Effector memory CD8-positive, alpha-beta T cell (primary cell): ENCODE measurements around the gene MAPK8.

Experiments used
- ATAC-seq: fragments of 150-1000 bp; cut with Tn5 transposase; replicated peaks from 2 replicates; pipeline ENCODE4 v1.10.0; 2021; ENCODE audit warnings: mild to moderate bottlenecking, moderate library complexity
- DNase-seq, 3 experiments: peaks; one replicate each; pipeline ENCODE4 v3.0.0; 2021
- H3K27ac Mint-ChIP-seq, 2 donors: one replicate each; pipeline ENCODE4 v1.8.0; 2022; ENCODE audit warnings: mild to moderate bottlenecking in 2 of 2, mixed read lengths in 2 of 2, moderate library complexity in 2 of 2
- H3K27me3 Mint-ChIP-seq, 2 donors: one replicate each; pipeline ENCODE4 v1.8.0; 2022; ENCODE audit warnings: mixed read lengths in 2 of 2
- H3K36me3 Mint-ChIP-seq: one replicate; pipeline ENCODE4 v1.8.0; 2022; ENCODE audit warnings: mild to moderate bottlenecking, moderate library complexity, mixed read lengths; ENCODE audit not compliant: insufficient read depth
- H3K4me1 Mint-ChIP-seq, 2 donors: one replicate each; pipeline ENCODE4 v1.8.0; 2022; ENCODE audit warnings: low read depth in 2 of 2, mixed read lengths in 2 of 2
- H3K4me3 Mint-ChIP-seq, 2 donors: one replicate each; pipeline ENCODE4 v1.8.0; 2022; ENCODE audit warnings: mild to moderate bottlenecking in 2 of 2, mixed read lengths in 2 of 2, moderate library complexity in 2 of 2
- H3K9me3 Mint-ChIP-seq, 2 donors: one replicate each; pipeline ENCODE4 v1.8.0; 2022; ENCODE audit warnings: mixed read lengths in 2 of 2

Gene MAPK8

DNA sequence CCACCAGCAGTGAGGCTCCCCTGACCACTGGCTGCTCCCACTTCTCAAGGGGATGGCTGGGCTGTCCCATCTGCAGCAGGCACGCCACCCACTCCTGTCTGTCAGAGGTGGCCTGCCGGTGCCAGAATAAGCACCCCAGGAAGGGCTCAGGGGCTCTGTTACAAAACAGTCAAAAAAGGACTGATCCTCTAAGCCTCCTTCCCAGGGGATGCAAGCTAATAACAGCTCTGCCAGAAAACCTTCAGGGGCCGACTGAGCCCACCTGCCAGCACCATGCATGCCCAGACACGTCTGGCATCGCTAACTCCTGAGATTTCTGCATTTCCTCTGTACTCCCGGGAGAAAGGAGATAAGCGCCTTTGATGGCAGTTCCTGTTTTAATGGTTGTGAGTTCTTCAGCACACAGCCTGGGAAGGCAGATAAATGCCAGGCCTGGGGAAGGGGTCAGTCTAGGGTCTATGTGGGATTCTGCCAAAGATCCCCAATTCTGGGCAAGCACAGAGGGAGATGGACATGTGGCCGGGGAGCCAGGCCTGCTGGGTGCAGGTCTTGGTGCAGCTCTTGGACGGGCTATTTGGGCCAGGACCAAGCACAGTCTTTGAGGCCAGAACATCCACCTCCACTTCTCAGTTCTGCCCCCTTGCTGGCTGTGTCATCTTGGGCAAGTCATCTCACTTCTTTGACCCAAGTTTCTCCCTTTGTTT lies 170.0 kb downstream of the MAPK8 start:
- no peak overlapping the region for H3K4me3 Mint-ChIP-seq
- peaks cover 7 to 48% of the 10 kb centered on the region in 2 donors for H3K27me3 Mint-ChIP-seq
- no peaks in the 10 kb centered on the region for H3K9me3 Mint-ChIP-seq
- H3K4me1 Mint-ChIP-seq = no peaks in the 10 kb centered on the region
- H3K36me3 Mint-ChIP-seq = no peaks in the 10 kb centered on the region
- H3K27ac Mint-ChIP-seq = no peak overlapping the region
- DNase-seq = no peak
- no peak for ATAC-seq

DNA sequence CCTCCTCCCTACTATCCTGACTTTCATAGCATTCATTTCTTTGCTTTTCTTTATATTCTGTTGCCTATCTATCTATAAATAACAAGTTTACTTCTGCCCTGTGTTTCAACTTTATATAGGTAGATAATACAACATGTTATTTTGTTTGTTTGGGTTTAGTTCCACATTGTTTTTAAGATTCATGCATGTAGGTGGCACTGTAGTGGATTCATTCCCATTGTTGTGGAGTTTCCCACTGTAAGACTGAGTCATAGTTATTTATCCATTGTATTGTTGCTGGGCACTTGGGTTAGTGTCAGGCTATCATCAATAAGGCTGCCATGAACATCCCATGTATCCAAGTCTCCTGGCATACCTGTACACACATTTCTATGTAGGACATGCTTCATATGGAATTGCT lies 170.7 kb downstream of the MAPK8 start:
- DNase-seq (no peak), ATAC-seq (no peak)
- H3K4me3 Mint-ChIP-seq = no peak overlapping the region

DNA sequence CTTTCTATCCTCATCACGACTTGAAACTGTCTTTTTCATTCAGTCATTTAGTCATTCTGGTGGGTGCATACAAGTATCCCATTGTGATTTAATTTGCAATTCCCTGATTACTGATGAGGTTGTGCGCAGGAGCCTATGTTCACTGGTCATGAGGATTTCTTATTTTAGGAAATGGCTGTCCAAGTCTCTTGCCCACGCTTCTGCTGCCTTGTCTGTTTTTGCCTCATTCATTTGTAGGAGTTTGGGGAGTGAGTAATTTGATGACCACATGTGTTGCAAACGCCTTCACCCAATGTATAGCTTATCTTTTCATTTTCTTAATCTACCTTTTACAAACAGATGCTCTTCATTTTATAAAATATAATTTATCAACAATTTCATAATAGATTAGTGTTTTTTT lies 171.1 kb downstream of the MAPK8 start:
- Mint-ChIP-seq H3K27me3 (peaks cover 7 to 48% of the 10 kb centered on the region in 2 donors), H3K4me1 (no peaks in the 10 kb centered on the region), H3K4me3 (no peak overlapping the region), H3K27ac (no peak overlapping the region), H3K36me3 (no peaks in the 10 kb centered on the region), H3K9me3 (no peaks in the 10 kb centered on the region)
- ATAC-seq = no peak
- no peak for DNase-seq

More for the DNA sequence above, 170.7 kb downstream of the MAPK8 start:
- Mint-ChIP-seq H3K27ac (no peak overlapping the region), H3K27me3 (peaks cover 7 to 48% of the 10 kb centered on the region in 2 donors), H3K36me3 (no peaks in the 10 kb centered on the region), H3K4me1 (no peaks in the 10 kb centered on the region), H3K9me3 (no peaks in the 10 kb centered on the region)

DNA sequence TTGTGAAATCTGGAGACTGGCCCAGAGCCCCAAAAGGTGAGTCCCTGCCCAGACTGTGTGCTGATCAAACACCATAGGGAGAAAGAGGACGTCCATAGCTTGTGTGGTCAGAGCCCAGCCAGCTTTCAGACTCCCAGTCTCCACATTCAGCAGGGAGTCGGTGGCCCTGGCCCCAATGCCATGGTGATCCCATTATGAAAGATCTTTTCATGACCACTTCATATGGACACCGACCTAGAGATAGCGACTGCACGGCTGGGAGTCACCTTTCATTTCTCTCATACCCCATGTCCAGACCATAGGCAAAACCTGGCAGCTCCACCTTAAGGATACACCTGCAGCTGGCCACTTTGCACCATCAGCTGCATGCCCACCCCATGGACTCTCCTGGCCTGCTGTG lies 172.0 kb downstream of the MAPK8 start:
- ATAC-seq (no peak), DNase-seq (no peak)
- Mint-ChIP-seq H3K27ac (no peak overlapping the region), H3K9me3 (no peaks in the 10 kb centered on the region), H3K27me3 (peaks cover 7 to 48% of the 10 kb centered on the region in 2 donors), H3K4me3 (no peak overlapping the region), H3K4me1 (no peaks in the 10 kb centered on the region), H3K36me3 (no peaks in the 10 kb centered on the region)

DNA sequence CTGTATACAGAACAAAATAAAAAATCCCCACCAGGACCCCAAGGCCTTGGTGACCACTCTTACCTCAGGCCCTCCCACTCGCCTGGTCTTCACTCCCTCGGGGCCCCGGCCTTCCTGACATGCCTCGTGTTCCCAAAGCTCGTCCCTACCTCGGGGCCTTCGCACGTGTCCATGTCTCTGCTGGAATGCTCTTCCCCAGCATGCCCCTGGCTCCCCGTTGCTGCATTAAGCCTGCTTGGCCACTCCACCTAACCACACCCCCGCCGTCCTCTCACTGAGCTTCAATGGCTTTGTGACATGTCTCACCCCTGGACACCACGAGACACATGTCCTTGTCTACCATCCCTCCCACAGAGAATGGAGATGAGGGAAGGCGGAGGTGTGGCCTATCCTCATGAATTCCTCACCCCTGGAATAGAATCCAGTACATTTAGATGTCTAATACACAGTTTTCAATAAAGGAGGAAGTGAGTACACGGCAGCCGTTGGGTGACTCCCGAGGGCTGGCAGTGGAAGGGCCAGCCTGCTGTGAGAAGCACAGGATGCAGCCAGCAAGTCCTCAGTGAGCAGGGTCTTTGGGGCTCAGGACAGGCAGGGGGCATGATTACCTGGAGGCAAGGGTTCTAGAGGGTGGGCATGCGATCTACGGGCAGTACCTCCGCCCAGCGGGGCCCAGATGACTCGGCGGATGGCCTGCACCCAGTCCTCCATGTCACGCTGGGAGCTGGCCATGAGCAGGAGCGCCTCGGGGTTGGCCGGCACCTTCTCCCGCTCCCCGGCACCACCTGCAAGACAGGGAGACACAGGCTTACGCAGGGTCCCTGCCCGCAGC lies 172.7 kb downstream of the MAPK8 start:
- no peak for ATAC-seq
- no peak overlapping the region for H3K4me3 Mint-ChIP-seq
- no peak overlapping the region for H3K27ac Mint-ChIP-seq
- H3K4me1 Mint-ChIP-seq = no peaks in the 10 kb centered on the region
- no peaks in the 10 kb centered on the region for H3K9me3 Mint-ChIP-seq
- H3K36me3 Mint-ChIP-seq = no peaks in the 10 kb centered on the region
- H3K27me3 Mint-ChIP-seq = peaks cover 7 to 48% of the 10 kb centered on the region in 2 donors
- DNase-seq = no peak

DNA sequence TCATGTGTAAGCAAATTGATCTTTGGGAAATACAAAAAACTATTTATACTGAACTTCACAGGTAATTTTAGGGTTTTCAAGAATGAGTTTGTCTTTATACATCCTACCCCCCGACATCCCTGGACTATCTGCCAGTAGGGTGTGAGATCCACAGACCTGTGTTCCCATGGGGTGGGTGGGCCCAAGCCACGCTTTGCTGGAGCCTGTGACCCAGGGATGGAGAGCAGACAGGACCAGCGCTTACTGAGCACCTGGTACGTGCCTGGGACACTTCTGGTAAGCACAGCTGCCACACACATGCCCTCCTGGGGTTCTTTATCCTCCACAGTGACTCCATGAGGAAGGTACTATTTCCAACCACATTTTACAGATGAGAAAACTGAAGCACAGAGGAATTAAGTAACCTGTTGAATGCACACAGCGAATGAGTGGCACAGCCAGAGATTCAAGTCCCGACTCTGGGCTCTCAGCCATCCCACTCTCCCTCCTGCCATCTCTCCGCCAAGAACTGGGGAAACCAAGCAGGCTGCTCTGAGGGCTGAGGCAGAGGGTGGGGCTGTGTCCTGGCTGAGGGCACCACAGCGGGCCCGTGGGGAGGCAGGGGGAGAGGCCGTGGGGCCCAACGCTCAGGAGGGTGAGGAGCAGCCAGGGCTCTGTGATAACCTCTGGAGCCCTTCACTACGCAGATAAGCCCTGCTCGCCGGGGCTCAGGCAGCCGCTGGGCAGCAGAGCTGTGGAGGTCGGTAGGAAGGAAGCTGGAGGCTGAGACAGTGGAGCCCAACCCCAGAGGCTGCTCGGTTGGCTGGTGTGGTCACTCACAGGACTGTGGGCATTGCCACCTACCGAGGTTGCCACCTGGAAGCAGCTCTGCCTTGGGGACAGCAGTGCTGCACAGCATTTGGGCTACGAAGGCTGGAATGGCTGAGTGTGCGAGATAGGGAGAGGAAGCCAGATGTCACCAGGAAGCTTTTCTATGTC lies 174.2 kb downstream of the MAPK8 start:
- ATAC-seq (no peak), DNase-seq (no peak)
- H3K4me1 Mint-ChIP-seq = no peaks in the 10 kb centered on the region
- H3K27ac Mint-ChIP-seq = no peak overlapping the region
- H3K4me3 Mint-ChIP-seq = no peak overlapping the region
- no peaks in the 10 kb centered on the region for H3K9me3 Mint-ChIP-seq
- H3K36me3 Mint-ChIP-seq = no peaks in the 10 kb centered on the region
- peaks cover 7 to 42% of the 10 kb centered on the region in 2 donors for H3K27me3 Mint-ChIP-seq

DNA sequence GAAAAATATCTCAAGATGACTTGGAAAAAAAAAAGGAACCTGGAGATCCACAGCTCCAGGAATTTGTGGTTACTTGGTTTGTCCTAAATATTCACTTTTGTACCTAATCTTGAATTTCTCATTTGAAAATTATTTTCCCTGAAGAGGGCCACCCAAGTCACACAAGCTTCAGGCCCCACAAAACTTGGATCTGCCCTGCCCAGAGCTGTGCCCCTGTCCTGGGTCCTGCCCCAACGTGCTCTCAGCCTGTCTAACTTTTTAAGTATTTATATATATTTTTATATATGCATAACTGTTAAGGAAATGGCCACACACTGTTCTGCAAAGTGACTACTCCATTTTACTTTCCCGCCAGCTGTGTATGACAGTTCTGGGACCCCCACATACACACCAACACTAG lies 174.9 kb downstream of the MAPK8 start:
- Mint-ChIP-seq H3K27ac (no peak overlapping the region), H3K27me3 (peaks cover 12 to 35% of the 10 kb centered on the region in 2 donors), H3K4me1 (no peaks in the 10 kb centered on the region)

DNA sequence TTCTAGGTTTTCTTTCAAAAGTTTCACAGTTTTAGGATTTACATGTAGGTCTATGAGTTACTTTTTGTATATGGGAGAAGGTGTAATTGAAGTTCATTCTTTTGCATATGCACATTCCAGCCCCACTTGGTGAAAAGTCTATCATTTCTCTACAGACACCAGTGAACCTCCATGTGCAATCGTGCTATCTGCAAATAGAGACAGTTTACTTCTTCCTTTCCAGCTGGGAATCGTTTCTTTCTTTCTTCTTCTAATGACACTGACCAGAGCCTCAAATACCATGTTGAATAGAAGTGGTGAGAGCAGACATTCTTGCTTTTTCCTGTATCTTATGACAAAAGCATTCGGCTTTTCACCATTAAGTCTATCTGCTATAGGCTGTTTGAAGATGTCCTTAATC lies 175.7 kb downstream of the MAPK8 start:
- H3K36me3 Mint-ChIP-seq = no peaks in the 10 kb centered on the region
- no peak for ATAC-seq
- no peaks in the 10 kb centered on the region for H3K4me1 Mint-ChIP-seq

More for the DNA sequence above, 174.9 kb downstream of the MAPK8 start:
- no peak for DNase-seq
- Mint-ChIP-seq H3K4me3 (no peak overlapping the region), H3K36me3 (no peaks in the 10 kb centered on the region), H3K9me3 (no peaks in the 10 kb centered on the region)
- no peak for ATAC-seq

DNA sequence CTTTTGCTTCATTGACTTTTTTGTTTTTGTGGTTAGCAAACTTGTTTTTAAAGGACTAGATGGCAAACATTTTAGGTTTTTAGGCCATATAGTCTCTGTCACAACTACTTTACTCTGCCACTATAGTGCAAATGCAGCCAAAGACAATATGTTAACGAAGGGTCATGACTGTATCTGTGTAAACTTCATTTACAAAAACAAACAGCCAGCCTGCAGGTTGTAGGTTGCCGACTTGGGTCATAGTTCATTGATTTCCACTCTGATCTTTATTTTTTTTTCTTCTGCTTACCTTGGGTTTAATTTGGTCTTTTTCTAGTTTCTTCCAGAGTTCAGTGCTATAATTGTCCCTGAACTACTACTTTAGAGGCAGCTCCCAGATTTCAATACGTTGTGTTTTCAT lies 178.4 kb downstream of the MAPK8 start:
- H3K36me3 Mint-ChIP-seq = no peaks in the 10 kb centered on the region
- DNase-seq (no peak), ATAC-seq (no peak)
- no peak overlapping the region for H3K4me3 Mint-ChIP-seq
- peaks cover 15 to 18% of the 10 kb centered on the region in 2 donors for H3K27me3 Mint-ChIP-seq
- H3K4me1 Mint-ChIP-seq = no peaks in the 10 kb centered on the region
- H3K9me3 Mint-ChIP-seq = no peaks in the 10 kb centered on the region
- H3K27ac Mint-ChIP-seq = no peak overlapping the region

More for the DNA sequence above, 175.7 kb downstream of the MAPK8 start:
- no peaks in the 10 kb centered on the region for H3K9me3 Mint-ChIP-seq
- DNase-seq = no peak
- peaks cover 17 to 27% of the 10 kb centered on the region in 2 donors for H3K27me3 Mint-ChIP-seq
- no peak overlapping the region for H3K27ac Mint-ChIP-seq
- no peak overlapping the region for H3K4me3 Mint-ChIP-seq

DNA sequence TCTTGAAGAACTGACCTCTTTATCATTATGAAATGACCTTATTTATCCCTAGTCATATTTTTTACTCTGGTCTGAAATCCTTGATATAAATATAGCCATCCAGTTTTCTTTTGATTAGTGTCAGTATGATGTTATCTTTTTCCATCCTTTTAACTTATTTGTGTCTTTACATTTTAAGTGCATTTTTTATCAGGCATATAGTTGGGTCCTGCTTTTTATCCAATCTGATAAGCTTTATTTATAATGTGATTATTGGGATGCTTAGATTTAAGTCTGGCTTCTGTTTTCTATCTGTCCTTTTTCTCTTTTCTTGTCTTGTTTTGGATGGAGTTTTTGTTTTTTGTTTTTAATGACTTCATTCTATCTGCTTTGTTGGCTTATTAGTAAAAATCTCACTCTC lies 179.2 kb downstream of the MAPK8 start:
- Mint-ChIP-seq H3K36me3 (no peaks in the 10 kb centered on the region), H3K27ac (no peak overlapping the region), H3K9me3 (no peaks in the 10 kb centered on the region), H3K4me3 (no peak overlapping the region), H3K27me3 (peaks cover 17 to 21% of the 10 kb centered on the region in 2 donors), H3K4me1 (no peaks in the 10 kb centered on the region)
- DNase-seq = no peak
- no peak for ATAC-seq

DNA sequence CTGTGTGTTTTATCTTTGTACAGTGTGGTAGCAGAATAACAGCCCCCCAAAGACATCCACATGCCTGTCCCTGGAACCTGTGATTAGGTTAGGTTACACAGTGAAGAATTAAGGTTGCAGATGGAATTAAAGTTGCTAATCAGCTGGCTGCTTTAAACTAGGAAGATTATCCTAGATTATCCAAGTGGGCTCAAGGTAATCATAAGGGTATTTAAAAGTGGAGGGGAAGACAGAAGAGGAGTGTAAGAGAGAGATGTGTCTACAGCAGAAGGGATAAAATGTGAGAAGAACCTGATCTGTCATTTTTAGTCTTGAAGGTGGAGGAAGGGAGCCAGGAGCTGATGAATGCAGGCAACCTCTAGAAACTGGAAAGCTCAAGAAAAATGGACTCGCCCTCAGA lies 180.8 kb downstream of the MAPK8 start:
- ATAC-seq (no peak), DNase-seq (no peak)
- no peaks in the 10 kb centered on the region for H3K4me1 Mint-ChIP-seq
- peaks cover 28 to 31% of the 10 kb centered on the region in 2 donors for H3K27me3 Mint-ChIP-seq
- H3K27ac Mint-ChIP-seq = no peak overlapping the region
- H3K36me3 Mint-ChIP-seq = no peaks in the 10 kb centered on the region
- H3K9me3 Mint-ChIP-seq = no peaks in the 10 kb centered on the region
- no peak overlapping the region for H3K4me3 Mint-ChIP-seq
